ENCODE data around the gene RAX2.

GRCh38 chr19:3793799-3794198 lies 21.8 kb upstream of the RAX2 start:
- no peak for TF ChIP-seq GATA2 (IDR thresholded peaks at IDR 0.05; ENCODE audit: low read depth, low read length)
- no peak for TF ChIP-seq GATA3 (IDR thresholded peaks at IDR 0.05; ENCODE audit: low read depth, low read length)

Data from SH-SY5Y (cell line).